Measurements from ENCODE around the gene STK4.

Gene STK4

DNA sequence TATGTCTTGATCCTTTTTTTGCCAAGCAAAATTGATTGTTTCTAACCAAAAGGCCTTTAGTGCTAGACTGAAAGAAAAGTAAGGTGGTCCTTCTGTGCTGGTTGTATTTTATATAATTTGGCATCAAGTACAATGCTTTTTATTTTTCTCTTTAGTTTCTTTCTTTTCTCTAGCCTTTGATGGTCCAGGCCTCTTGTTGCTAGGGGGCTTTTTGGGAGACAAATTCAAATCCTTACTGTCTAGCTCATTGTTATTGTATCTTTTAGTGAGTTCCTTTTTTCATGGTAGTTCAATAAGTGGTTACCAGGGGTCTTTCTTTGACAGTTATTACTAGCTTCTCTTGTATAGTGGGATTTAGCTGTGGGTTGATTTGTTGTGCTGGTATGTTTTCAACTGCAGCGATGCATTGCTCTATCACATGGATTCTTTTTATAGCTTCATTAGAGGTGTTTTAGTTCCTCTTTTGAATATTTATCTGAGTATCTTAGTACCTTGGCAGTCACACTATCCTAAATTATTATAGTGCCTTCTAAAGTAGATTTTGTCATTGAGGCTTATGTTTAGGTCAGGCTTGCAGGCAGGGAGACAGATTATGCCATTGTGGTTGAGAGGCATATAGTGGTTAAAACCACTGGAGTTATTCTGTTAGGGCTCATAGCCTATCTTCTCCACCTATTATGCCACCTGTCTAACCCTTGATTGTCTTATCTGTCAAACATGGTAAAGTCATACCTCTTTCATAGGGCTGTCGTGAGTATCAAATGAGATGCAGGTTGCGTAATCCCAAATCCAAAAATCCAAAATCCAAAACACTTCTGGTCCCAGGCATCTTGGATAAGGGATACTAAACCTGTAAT is 85.1 kb downstream of the STK4 start:
- no peak overlapping the region for H3K4me3 ChIP-seq (ENCODE audit: low read length)
- TF ChIP-seq, protein P1, sequence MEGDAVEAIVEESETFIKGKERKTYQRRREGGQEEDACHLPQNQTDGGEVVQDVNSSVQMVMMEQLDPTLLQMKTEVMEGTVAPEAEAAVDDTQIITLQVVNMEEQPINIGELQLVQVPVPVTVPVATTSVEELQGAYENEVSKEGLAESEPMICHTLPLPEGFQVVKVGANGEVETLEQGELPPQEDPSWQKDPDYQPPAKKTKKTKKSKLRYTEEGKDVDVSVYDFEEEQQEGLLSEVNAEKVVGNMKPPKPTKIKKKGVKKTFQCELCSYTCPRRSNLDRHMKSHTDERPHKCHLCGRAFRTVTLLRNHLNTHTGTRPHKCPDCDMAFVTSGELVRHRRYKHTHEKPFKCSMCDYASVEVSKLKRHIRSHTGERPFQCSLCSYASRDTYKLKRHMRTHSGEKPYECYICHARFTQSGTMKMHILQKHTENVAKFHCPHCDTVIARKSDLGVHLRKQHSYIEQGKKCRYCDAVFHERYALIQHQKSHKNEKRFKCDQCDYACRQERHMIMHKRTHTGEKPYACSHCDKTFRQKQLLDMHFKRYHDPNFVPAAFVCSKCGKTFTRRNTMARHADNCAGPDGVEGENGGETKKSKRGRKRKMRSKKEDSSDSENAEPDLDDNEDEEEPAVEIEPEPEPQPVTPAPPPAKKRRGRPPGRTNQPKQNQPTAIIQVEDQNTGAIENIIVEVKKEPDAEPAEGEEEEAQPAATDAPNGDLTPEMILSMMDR (conservative IDR thresholded peaks at IDR 0.05; ENCODE audit: low read depth, low read length), result no peak

DNA sequence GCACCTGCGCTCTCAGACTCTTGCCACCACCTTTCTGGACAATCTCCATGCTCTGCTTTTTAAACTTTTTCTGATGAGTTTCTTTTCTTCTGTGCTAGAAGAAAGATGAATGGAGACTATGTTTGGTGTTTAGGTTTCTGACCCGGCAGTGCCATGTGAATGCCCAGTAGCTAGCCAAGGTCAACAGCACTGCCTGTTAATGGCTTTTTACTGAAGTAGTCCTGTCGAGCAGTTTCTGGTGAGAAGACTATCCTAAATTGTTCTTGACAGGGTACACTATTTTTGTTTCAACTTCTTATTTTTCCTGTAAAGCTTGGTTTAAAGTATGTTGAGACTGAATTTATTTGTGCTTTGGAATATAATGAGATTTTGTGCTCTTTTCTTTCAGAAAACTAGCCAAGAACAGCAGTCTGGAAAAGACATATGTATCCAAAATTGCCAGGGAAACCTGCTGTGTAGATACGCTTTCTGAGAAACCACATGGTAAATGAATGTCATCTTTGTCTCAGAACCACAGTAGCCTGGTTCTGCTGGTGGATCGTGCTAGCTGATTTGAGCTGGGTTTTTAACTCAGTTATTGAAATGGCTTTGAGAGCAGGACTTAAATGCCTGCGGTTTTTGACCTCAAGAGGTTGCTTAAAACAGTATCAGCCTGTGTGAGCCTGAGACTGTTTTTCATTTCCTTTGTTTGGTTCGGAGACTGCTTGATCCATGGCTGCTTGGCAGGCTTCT is 86.6 kb downstream of the STK4 start:
- no peak for DNase-seq (ENCODE audit: low read depth)
- H3K4me3 ChIP-seq (ENCODE audit: low read length), result no peak overlapping the region
- TF ChIP-seq, protein P1 (conservative IDR thresholded peaks at IDR 0.05; ENCODE audit: low read depth, low read length), result no peak

More for the DNA sequence above, 85.1 kb downstream of the STK4 start:
- no peak for DNase-seq (ENCODE audit: low read depth)

DNA sequence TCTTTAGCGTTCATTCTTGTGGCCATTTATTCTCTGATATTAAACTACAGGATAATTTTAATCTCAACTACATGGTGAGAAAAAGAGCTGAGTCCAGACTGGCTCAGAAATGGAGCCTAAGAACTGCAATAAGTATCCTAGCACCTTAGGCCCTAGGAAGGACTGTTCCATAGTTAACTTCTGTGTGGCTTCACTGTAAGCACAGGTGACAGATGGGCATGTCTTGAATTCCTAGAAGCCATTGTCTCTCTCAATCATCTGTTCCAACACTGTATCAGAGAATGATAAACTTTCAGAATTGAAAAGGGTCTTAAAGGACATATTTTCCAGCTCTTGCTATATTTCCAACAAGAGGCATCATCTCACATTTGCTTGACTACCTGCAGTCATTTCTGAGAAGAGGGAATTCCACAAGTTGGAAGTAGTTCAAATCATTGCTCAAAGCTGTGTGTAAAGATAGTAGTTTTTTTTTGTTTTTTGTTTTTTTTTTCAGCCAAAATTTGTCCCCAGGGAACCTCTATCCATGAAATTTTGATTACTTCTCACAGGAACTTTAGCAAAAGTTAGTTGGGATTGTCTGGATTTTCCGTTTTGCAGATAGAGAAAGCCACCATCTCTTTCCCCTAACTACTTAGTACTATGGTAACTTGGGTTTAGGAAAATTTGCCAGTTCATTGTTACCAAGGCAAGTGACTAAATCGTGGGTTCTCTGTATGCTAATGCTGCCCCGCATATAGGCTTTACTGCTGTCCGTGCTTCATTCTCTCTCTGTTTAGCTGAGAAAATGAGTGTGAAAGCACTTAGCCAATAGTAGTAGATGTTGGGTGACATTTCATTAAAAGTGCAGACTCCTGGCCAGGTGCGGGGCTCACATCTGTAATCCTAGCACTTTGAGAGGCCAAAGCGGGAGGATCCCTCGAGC is 87.4 kb downstream of the STK4 start:
- no peak for DNase-seq (ENCODE audit: low read depth)
- TF ChIP-seq, protein P1 (conservative IDR thresholded peaks at IDR 0.05; ENCODE audit: low read depth, low read length), result no peak
- no peak overlapping the region for H3K4me3 ChIP-seq (ENCODE audit: low read length)

DNA sequence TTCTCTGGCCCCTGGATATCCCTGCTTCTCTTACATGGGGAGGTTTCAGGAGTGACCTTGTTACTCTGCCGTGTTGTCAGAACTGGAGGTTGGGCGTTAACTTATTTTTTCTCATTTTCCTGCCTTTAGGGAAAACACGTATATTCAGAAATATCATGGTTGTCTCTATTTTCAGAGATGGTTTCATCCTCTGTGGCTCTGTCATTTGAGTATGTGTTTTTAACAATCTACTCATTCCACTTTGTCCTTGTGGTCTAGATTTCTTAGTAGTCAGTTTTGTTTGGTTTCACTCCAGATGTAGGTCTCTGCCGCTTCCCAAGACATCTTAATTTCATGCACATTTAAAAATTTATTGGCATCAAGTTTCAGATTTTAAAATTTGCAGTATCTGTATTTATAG is 88.7 kb downstream of the STK4 start:
- TF ChIP-seq, protein P1 (conservative IDR thresholded peaks at IDR 0.05; ENCODE audit: low read depth, low read length), result no peak
- no peak overlapping the region for H3K4me3 ChIP-seq (ENCODE audit: low read length)
- no peak for DNase-seq (ENCODE audit: low read depth)

DNA sequence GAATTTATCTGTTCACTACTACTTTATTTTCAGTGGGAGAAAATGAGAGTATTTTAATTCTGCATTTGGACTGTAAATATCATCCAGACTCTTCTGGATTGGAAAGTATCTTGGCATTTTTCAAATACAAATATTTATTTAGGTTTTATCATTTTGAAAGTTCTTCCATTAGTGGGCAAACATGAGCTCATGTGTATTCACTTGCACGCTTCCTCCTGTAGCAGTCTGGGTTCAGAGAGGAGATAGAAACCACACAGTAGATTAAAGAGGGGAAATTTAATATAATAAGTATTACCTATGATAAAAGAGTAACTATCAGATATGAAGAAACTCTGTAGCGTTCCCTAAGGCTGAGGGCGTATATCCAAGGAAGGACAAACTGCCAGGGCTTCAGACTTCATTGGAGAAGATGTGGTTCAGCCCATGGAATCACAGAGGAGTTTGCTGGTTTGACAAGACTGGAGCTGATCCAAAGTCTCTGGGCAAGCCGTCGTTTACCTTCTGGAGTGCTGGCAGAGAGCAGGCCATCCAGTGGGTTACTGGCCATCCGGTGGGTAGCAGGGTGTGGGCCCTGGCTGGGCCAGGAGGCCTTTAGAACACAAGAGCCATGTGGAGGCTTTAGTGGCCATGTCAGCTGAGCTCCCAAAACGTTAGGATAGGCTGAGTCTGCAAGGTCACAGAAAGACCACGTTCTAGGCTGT is 90.3 kb downstream of the STK4 start:
- DNase-seq (ENCODE audit: low read depth), result no peak
- TF ChIP-seq, protein P1 (conservative IDR thresholded peaks at IDR 0.05; ENCODE audit: low read depth, low read length), result no peak
- no peak overlapping the region for H3K4me3 ChIP-seq (ENCODE audit: low read length)

DNA sequence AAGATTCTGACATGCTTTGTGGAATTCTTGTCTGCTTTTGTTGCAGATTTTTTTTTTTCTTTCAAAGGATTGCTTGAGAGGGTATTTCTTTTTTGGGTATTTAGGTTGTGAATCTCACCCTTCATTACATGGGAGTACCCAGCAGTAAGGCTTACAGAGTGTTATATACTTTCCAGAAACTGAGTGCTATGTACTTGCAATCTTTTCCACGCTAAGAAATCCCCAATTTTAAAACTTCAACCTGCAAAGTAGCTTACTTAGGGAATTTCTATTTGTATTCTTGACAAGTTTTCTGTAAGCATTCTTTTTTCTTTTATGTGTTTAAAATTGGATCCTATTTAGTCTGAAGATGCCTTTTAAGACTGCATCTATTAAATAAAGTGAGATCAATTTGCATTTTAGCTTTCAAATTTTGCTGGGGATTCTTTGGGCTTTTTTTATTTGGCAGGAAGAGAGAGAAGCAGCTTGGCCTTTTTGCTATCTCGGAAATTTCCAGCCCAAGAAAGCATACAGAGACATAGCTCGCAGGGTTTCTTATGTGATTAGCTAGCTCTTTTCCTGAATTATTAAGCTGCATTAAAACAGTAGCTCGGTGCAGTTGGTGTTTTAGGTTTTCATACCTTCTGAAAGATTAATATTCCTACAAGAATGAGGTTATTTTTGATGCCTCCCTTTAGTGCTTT is 92.0 kb downstream of the STK4 start:
- TF ChIP-seq, protein P1 (conservative IDR thresholded peaks at IDR 0.05; ENCODE audit: low read depth, low read length), result no peak
- no peak for DNase-seq (ENCODE audit: low read depth)
- no peak overlapping the region for H3K4me3 ChIP-seq (ENCODE audit: low read length)
